HepG2 (cell line): Measurements from ENCODE around the gene SLC12A5. TPM values are rescaled to one million over a fixed set of nuclear protein-coding genes. Genes with fewer than 3 reads are reported as not detected.

ENCODE experiments used
- BORCS8-MEF2B ChIP-seq: sonication (generic); formaldehyde crosslinking; IDR thresholded peaks from 2 replicates; pipeline ENCODE4 v1.8.0; 2022; ENCODE audit warnings: mild to moderate bottlenecking, missing genetic modification reagents
- LCORL ChIP-seq, 2 experiments: fragments of 450-650 bp in 1 of 2; sonication (generic) in 1 of 2; formaldehyde crosslinking in 1 of 2; IDR thresholded peaks; 2 replicates each; pipeline versions ENCODE4 v1.5.0 to v1.6.1; 2017 to 2020; ENCODE audit warnings: antibody characterized with exemption in 1 of 2, missing genetic modification reagents in 1 of 2
- MAZ ChIP-seq, 2 experiments: sonication (generic) in 1 of 2; formaldehyde crosslinking in 1 of 2; IDR thresholded peaks; 2 replicates each; pipeline versions ENCODE4 v1.5.0 to v1.6.1; 2012 to 2020; ENCODE audit warnings: low read depth in 2 of 2, mild to moderate bottlenecking in 2 of 2, borderline replicate concordance in 1 of 2, improper control_type of control experiment in 1 of 2, low read length in 1 of 2, missing genetic modification reagents in 1 of 2, moderate library complexity in 1 of 2
- PAWR ChIP-seq: sonication (generic); formaldehyde crosslinking; IDR thresholded peaks from 2 replicates; pipeline ENCODE4 v1.4.0; 2020; ENCODE audit warnings: missing genetic modification reagents, mild to moderate bottlenecking, borderline replicate concordance
- RFXANK ChIP-seq: IDR thresholded peaks from 2 replicates; pipeline ENCODE4 v1.6.1; 2016
- SETDB1 ChIP-seq: sonication (generic); formaldehyde crosslinking; IDR thresholded peaks from 2 replicates; pipeline ENCODE4 v1.5.1; 2020; ENCODE audit warnings: missing genetic modification reagents, mild to moderate bottlenecking, borderline replicate concordance
- ZBTB7B ChIP-seq: sonication (generic); formaldehyde crosslinking; IDR thresholded peaks from 2 replicates; pipeline ENCODE4 v1.4.0; 2020; ENCODE audit warnings: missing genetic modification reagents
- ZNF816 ChIP-seq: sonication (generic); formaldehyde crosslinking; IDR thresholded peaks from 2 replicates; pipeline ENCODE4 v1.8.0; 2022; ENCODE audit warnings: missing genetic modification reagents, mild to moderate bottlenecking, borderline replicate concordance
- polyA plus RNA-seq, 8 experiments: library from polyadenylated mRNA; depleted of rRNA in 3 of 8; stranded (reverse) in 7 of 8; unstranded in 1 of 8; fragments of >200 nt; fragmentation: Illumina TruSeq in 4 of 8; extraction: Trizol in 4 of 8; gene quantifications; 2 replicates each; pipeline versions ENCODE4 v1.2.1 to v1.2.3, GENCODE V29; 2011 to 2016; ENCODE audit warnings: low read depth in 4 of 8, missing spikeins in 1 of 8, mixed read lengths in 1 of 8; ENCODE audit not compliant: insufficient read depth in 1 of 8
- total RNA-seq, 5 experiments: library from RNA; depleted of rRNA; stranded (reverse); fragments of >200 nt; fragmentation: Illumina TruSeq; extraction: Trizol; gene quantifications; 2 replicates each; pipeline ENCODE4 v1.2.3, GENCODE V29; 2016; ENCODE audit warnings: low read depth in 1 of 5
- TF ChIP-seq, protein P1 (sequence below): IDR thresholded peaks from 2 replicates; pipeline ENCODE4 v1.6.1; 2012; ENCODE audit warnings: low read depth, low read length, improper control_type of control experiment
- TF ChIP-seq, protein P2 (sequence below): sonication (generic); formaldehyde crosslinking; IDR thresholded peaks from 2 replicates; pipeline ENCODE4 v1.5.1; 2020; ENCODE audit warnings: mild to moderate bottlenecking, missing genetic modification reagents, moderate library complexity
- TF ChIP-seq, protein P3 (sequence below): sonication (generic); formaldehyde crosslinking; IDR thresholded peaks from 2 replicates; pipeline ENCODE4 v1.4.0; 2020; ENCODE audit warnings: missing genetic modification reagents
- TF ChIP-seq, protein P4 (sequence below): IDR thresholded peaks from 2 replicates; pipeline ENCODE4 v1.6.1; 2012; ENCODE audit warnings: low read length, improper control_type of control experiment
- TF ChIP-seq, protein P5 (sequence below): sonication (generic); formaldehyde crosslinking; IDR thresholded peaks from 2 replicates; pipeline ENCODE4 v1.4.0; 2020; ENCODE audit warnings: missing genetic modification reagents, low read depth, mild to moderate bottlenecking, borderline replicate concordance
- TF ChIP-seq, protein P6 (sequence below): sonication (generic); formaldehyde crosslinking; IDR thresholded peaks from 2 replicates; pipeline ENCODE4 v1.5.0; 2020; ENCODE audit warnings: mild to moderate bottlenecking, missing genetic modification reagents

The SLC12A5 gene
- total and polyA plus RNA-seq, 2 of the 13 experiments (the other 11 are each of a cell fraction or from before 2014, with no cell fraction given): 4.3 to 5.4 TPM

DNA sequence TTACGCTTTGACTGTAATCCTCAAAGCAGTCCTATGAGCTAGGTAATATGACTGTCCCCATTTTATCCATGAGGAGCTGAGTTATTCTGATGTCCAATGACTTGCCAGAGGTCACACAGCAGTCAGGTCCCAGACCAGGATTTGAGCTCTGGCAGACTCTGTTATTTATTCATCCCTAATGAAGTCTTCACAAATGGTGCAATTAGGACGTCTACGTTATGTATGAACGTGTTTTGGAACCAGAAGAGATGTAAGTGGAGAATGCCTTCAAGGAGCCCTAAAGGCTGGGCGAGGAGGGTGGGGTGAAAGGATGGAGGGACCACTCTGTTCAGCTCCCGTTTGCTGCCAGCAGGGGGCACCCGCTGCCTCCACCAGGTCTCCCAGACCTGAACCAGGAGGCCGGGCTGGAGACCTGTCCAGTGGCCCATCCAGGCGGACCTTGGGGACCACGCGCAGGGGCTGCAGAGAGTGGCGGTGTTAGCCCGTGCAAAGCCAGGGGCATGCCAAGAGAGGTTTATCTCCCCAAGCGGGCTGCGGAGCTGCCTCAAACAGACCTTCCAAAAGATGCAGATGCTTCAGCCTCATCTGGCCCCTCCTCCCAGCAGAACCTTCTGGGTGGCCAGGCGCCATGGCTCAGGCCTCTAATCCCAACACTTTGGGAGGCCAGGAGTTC is 41.8 kb upstream of the SLC12A5 start (continued):
- TF ChIP-seq ZNF816 (CRISPR knock-in tag) (no peak), RFXANK (no peak), LCORL (IDR thresholded peaks at IDR 0.05) (no peak), LCORL (CRISPR knock-in tag; IDR thresholded peaks at IDR 0.05) (peak; percentile 46; the same call in 1 of the 2 replicates), BORCS8-MEF2B (CRISPR knock-in tag) (no peak; the same call in 1 of the 2 replicates), SETDB1 (CRISPR knock-in tag) (no peak), PAWR (no peak), ZBTB7B (CRISPR knock-in tag) (peak; percentile 89), MAZ (IDR thresholded peaks at IDR 0.05; ENCODE audit: borderline replicate concordance, low read depth, low read length) (peak; percentile 75; the same call in 1 of the 2 replicates), MAZ (CRISPR knock-in tag; IDR thresholded peaks at IDR 0.05; ENCODE audit: low read depth) (no peak; the same call in 1 of the 2 replicates)
- TF ChIP-seq, protein P1, sequence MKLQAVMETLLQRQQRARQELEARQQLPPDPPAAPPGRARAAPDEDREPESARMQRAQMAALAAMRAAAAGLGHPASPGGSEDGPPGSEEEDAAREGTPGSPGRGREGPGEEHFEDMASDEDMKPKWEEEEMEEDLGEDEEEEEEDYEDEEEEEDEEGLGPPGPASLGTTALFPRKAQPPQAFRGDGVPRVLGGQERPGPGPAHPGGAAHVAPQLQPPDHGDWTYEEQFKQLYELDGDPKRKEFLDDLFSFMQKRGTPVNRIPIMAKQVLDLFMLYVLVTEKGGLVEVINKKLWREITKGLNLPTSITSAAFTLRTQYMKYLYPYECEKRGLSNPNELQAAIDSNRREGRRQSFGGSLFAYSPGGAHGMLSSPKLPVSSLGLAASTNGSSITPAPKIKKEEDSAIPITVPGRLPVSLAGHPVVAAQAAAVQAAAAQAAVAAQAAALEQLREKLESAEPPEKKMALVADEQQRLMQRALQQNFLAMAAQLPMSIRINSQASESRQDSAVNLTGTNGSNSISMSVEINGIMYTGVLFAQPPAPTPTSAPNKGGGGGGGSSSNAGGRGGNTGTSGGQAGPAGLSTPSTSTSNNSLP: no peak
- TF ChIP-seq, protein P2, sequence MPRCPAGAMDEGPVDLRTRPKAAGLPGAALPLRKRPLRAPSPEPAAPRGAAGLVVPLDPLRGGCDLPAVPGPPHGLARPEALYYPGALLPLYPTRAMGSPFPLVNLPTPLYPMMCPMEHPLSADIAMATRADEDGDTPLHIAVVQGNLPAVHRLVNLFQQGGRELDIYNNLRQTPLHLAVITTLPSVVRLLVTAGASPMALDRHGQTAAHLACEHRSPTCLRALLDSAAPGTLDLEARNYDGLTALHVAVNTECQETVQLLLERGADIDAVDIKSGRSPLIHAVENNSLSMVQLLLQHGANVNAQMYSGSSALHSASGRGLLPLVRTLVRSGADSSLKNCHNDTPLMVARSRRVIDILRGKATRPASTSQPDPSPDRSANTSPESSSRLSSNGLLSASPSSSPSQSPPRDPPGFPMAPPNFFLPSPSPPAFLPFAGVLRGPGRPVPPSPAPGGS (CRISPR knock-in tag): 0 out of 2 replicates have a peak, but pooled peaks have one; percentile 43
- TF ChIP-seq, protein P3, sequence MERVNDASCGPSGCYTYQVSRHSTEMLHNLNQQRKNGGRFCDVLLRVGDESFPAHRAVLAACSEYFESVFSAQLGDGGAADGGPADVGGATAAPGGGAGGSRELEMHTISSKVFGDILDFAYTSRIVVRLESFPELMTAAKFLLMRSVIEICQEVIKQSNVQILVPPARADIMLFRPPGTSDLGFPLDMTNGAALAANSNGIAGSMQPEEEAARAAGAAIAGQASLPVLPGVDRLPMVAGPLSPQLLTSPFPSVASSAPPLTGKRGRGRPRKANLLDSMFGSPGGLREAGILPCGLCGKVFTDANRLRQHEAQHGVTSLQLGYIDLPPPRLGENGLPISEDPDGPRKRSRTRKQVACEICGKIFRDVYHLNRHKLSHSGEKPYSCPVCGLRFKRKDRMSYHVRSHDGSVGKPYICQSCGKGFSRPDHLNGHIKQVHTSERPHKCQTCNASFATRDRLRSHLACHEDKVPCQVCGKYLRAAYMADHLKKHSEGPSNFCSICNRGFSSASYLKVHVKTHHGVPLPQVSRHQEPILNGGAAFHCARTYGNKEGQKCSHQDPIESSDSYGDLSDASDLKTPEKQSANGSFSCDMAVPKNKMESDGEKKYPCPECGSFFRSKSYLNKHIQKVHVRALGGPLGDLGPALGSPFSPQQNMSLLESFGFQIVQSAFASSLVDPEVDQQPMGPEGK (CRISPR knock-in tag): no peak
- TF ChIP-seq, protein P4, sequence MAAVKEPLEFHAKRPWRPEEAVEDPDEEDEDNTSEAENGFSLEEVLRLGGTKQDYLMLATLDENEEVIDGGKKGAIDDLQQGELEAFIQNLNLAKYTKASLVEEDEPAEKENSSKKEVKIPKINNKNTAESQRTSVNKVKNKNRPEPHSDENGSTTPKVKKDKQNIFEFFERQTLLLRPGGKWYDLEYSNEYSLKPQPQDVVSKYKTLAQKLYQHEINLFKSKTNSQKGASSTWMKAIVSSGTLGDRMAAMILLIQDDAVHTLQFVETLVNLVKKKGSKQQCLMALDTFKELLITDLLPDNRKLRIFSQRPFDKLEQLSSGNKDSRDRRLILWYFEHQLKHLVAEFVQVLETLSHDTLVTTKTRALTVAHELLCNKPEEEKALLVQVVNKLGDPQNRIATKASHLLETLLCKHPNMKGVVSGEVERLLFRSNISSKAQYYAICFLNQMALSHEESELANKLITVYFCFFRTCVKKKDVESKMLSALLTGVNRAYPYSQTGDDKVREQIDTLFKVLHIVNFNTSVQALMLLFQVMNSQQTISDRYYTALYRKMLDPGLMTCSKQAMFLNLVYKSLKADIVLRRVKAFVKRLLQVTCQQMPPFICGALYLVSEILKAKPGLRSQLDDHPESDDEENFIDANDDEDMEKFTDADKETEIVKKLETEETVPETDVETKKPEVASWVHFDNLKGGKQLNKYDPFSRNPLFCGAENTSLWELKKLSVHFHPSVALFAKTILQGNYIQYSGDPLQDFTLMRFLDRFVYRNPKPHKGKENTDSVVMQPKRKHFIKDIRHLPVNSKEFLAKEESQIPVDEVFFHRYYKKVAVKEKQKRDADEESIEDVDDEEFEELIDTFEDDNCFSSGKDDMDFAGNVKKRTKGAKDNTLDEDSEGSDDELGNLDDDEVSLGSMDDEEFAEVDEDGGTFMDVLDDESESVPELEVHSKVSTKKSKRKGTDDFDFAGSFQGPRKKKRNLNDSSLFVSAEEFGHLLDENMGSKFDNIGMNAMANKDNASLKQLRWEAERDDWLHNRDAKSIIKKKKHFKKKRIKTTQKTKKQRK: no peak
- TF ChIP-seq, protein P5, sequence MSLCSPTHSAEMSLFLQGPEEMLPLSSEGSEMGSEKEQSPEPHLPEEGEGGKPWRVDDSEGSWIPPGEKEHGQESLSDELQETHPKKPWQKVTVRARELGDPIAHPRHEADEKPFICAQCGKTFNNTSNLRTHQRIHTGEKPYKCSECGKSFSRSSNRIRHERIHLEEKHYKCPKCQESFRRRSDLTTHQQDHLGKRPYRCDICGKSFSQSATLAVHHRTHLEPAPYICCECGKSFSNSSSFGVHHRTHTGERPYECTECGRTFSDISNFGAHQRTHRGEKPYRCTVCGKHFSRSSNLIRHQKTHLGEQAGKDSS (CRISPR knock-in tag): peak; percentile 41; the same call in 1 of the 2 replicates
- TF ChIP-seq, protein P6, sequence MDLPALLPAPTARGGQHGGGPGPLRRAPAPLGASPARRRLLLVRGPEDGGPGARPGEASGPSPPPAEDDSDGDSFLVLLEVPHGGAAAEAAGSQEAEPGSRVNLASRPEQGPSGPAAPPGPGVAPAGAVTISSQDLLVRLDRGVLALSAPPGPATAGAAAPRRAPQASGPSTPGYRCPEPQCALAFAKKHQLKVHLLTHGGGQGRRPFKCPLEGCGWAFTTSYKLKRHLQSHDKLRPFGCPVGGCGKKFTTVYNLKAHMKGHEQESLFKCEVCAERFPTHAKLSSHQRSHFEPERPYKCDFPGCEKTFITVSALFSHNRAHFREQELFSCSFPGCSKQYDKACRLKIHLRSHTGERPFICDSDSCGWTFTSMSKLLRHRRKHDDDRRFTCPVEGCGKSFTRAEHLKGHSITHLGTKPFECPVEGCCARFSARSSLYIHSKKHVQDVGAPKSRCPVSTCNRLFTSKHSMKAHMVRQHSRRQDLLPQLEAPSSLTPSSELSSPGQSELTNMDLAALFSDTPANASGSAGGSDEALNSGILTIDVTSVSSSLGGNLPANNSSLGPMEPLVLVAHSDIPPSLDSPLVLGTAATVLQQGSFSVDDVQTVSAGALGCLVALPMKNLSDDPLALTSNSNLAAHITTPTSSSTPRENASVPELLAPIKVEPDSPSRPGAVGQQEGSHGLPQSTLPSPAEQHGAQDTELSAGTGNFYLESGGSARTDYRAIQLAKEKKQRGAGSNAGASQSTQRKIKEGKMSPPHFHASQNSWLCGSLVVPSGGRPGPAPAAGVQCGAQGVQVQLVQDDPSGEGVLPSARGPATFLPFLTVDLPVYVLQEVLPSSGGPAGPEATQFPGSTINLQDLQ (CRISPR knock-in tag): no peak
